GM13977 (cell line): ENCODE data around the gene POU2F2.

ENCODE experiments used
- DNase-seq: peaks from one replicate; pipeline ENCODE4 v3.0.0; 2012; ENCODE audit warnings: low spot score
- in situ Hi-C: fragments of 300-500 bp; cut with MboI; formaldehyde crosslinking; loops from one replicate; pipeline ENCODE4 v1.12.0; 2022; ENCODE audit warnings: low sequenced_read_pairs, low pct_unique_long_range_greater_than_20kb, mixed read lengths, inconsistent platforms; ENCODE audit not compliant: unreplicated experiment
- TF ChIP-seq, protein P1 (sequence below): IDR thresholded peaks from 2 replicates; pipeline ENCODE4 v1.5.1; 2012; ENCODE audit warnings: mild to moderate bottlenecking, control low read depth; ENCODE audit not compliant: insufficient read depth; ENCODE audit errors: extremely low read depth, missing control alignments

Gene POU2F2

DNA sequence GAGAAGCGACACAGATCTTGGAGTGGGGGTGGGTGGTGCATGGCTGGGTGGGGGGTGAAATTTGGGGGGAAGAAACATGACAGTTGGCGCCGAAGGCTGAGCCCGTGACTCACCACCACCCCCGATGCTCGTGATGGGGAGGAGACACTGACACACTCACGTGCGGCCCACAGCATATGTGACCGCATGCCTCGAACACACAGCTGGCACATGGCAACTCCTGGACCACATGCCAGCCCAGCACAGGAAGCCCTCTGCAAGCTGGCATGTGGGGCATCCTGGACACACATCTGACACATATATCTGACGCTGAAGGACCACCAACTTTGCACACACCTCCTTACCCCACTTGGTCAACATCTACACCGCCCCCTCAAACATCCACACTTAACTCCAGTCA lies 61.0 kb downstream of the POU2F2 start:
- TF ChIP-seq, protein P1, sequence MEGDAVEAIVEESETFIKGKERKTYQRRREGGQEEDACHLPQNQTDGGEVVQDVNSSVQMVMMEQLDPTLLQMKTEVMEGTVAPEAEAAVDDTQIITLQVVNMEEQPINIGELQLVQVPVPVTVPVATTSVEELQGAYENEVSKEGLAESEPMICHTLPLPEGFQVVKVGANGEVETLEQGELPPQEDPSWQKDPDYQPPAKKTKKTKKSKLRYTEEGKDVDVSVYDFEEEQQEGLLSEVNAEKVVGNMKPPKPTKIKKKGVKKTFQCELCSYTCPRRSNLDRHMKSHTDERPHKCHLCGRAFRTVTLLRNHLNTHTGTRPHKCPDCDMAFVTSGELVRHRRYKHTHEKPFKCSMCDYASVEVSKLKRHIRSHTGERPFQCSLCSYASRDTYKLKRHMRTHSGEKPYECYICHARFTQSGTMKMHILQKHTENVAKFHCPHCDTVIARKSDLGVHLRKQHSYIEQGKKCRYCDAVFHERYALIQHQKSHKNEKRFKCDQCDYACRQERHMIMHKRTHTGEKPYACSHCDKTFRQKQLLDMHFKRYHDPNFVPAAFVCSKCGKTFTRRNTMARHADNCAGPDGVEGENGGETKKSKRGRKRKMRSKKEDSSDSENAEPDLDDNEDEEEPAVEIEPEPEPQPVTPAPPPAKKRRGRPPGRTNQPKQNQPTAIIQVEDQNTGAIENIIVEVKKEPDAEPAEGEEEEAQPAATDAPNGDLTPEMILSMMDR, result no peak
- in situ Hi-C loops, result no loop called here
- no peak for DNase-seq

DNA sequence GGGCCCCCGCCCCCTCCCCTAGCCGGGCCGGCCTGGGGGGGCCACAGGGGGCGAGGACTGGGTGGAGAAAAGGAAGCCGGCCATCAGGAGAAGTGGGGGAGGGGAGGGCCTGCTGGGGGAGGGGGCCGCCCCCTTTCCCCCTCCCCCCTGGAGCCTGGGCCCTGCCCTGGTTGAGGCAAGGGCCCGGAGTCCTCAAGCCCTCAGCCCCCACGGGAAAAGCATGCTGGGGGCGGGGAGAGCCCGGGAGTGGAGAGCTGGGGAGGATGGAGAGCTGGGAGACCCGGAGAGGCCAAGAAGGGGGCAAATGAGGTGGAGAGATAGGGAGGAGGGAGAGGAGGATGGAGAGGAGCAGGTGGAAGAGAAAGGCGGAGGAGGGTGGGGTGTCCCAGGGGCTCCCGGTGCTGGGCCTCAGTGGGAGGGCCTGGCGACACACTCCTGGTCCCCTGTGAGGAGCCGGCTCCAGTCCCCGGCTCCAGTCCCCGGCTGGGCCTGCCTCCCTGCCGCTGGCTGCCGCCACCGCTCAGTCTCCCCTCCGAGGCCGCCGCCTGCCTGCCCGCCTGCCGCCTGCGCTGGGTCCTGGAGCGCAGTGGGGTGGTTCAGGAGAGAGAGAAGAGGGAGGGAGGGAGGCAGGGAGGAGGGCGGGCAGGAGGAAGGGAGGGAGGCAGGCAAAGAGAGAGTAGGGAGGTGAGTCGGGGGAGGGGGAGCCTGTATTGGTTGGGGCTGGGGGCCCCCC lies 62.5 kb downstream of the POU2F2 start, which contains the start of gene GRIK5:
Gene GRIK5, minus strand, starts transcription at position 588 of the 733 bp plus-strand sequence. CDS start 4,436 bp downstream, outside the sequence.
- TF ChIP-seq, protein P1, result no peak
- in situ Hi-C loops, result no loop called here
- DNase-seq, result no peak

DNA sequence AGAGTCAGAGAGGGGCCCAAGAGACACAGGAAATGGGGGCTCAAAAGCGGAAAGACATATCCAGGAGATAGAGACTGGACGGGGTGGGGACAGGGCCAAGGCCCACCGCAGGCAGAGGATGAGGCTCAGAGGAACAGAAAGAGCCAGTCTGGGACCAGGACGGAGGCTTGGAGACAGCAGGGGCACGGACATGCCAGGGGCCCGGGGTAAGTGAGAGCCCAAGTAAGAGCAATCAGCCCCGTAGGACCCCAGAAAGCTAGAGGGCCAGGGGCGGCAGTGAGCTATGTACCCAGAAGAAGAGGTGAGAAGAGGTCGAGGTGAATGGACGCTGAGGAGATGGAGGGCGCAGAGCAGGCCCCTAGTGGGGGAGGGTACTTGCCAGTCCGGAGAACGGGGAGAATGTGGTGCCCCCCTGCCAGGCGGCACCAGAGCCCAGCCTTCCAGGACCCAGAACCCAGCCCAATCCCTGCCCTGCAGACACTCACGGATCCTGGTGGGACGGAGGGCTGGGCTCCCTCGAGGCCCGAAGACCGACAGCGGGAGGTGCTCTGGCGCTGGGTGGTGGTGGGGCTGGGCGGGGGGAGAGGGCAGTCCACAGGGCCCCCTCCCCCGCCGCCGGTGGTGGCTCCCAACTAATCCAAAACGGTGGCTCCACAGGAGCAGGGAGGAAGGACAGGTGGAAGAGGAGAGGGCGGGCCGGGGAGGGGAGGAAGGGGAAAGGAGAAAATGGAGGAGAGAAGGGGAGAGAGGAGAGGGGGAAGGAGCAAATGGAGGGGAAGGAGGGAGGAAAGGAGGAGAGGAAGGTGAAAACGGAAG lies 63.3 kb downstream of the POU2F2 start:
- TF ChIP-seq, protein P1, result no peak
- in situ Hi-C loops, result no loop called here
- no peak for DNase-seq

DNA sequence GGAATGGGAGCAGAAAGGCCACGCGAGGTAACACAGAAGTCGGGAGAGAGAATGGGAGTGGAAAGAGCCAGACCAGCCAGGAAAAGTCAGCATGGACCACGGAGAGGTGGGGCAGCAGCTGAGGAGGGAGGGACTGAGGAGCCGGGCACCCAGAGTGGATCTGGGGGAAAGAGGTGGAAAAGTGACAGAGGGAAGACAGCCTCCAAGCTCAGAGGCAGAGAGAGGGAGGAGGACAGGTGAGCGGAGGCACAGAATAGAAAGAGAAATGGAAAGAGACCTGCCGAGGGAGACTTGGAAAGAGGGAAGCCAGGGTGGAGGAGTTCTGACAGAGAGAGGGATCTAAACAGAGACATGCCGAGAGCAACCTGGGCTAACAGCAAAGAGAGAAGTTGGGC lies 63.9 kb downstream of the POU2F2 start:
- DNase-seq, result no peak
- in situ Hi-C loops, result no loop called here
- TF ChIP-seq, protein P1, result no peak

DNA sequence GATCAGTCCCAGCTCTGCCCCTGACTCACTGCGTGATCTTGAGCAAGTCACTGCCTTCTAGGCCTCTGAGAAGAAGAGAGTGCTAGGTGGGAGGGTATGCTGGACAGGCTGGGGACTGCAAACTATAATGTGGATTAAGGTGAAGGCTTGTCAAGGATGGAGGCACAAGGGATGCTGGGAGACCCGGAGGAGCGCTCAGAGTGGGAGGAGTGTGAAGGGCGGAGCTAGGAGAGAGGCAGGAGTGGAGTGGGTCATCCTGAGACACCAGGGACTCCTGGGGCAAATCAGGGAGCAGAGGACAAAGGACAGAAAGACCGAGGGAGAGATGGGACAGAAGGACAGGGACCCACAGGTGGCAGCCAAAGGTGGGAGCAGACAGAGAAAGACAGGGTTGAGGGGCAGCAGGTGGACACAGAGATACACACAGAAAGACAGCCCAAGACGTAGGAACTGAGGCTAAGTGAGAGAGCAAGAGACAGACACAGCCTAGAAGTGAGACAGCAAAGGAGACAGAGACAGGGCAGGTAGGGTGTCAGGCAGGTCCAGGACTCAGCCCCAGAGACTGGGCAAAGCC lies 64.8 kb downstream of the POU2F2 start:
- TF ChIP-seq, protein P1, result no peak
- in situ Hi-C loops, result no loop called here
- no peak for DNase-seq

DNA sequence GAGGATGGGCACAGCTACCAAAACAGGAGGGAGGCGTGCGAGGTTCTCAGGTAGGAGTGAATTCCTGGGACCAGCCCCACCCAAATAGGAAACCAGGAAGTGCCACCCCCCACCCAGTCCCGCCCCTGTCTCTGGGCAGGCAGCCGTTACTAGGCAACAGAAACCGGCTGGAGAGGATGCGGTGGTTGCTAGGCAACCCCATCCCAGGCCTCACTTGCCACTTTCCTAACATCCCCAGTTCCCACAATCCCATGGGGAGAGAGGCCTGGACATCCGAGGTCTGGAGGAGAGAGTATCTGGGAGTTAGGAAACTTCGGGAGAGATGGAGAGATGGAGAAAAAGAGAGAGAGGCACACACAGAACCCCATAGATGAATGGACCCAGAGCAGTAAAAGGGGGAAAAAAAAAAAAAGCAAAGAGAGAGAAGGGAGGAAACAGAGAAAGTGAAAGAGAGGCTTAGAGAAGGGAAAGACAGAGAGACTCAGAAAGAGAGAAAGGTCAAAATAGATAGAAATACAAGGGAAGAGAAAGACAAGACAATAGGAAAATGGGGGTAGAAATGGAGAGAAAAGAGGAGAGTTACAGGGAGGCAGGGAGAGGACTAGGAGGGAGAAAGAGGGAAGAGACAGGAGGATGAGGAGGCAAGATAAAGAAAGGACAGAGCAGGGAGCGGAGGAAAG lies 66.0 kb downstream of the POU2F2 start:
- in situ Hi-C loops, result no loop called here
- TF ChIP-seq, protein P1, result no peak
- no peak for DNase-seq
